HepG2 (cell line): ENCODE measurements around the gene TARP.

Experiments used
- ATAC-seq: fragments of 200-7000 bp; cut with Tn5 transposase; 3 replicates; pipeline ENCODE4 v1.9.1; 2020; ENCODE audit warnings: mild to moderate bottlenecking, moderate library complexity
- BruUV-seq: library from RNA; stranded (reverse); fragments of 400-500 nt; replicated peaks from 2 replicates; lab custom pipeline; 2021; lab: Mats Ljungman, UMichigan
- CTCF ChIA-PET: fragments of 300-600 bp; formaldehyde crosslinking; extraction: SDS; loops from one replicate; lab custom pipeline; 2021; ENCODE audit warnings: low total read pairs, inconsistent platforms, low intra/inter-chr PET ratio; lab: Yijun Ruan, JAX
- POLR2A ChIA-PET: fragments of 350-600 bp; sonication (Branson Sonifier 250); formaldehyde crosslinking; loops from one replicate; lab custom pipeline; 2020; ENCODE audit warnings: antibody characterized with exemption, inconsistent platforms; lab: Yijun Ruan, JAX
- DNase-seq: peaks from one replicate; pipeline ENCODE4 v3.0.0-alpha.2; 2015; ENCODE audit warnings: low spot score
- FAIRE-seq: peaks from 3 replicates; lab custom pipeline; 2011; peaks lifted over from hg19 to GRCh38; lab: Jason Lieb, UNC
- H2AFZ ChIP-seq: one replicate; pipeline ENCODE4 v1.6.1; 2011; ENCODE audit warnings: low read length, inconsistent platforms
- H3K27ac ChIP-seq: fragments of 300-600 bp; 3 replicates; pipeline ENCODE4 v1.8.0; 2011; ENCODE audit warnings: mixed run types, mild to moderate bottlenecking, mixed read lengths, low read length, inconsistent platforms; ENCODE audit not compliant: insufficient read depth; ENCODE audit errors: extremely low read length
- H3K27me3 ChIP-seq, 2 experiments: fragments of 200-600 bp in 1 of 2; 2 replicates in 1 of 2; 3 replicates in 1 of 2; pipeline versions ENCODE4 v1.6.0 to v1.8.0; 2011; ENCODE audit warnings: low read length in 2 of 2, mild to moderate bottlenecking in 2 of 2, moderate library complexity in 2 of 2, inconsistent platforms in 1 of 2; ENCODE audit not compliant: insufficient read depth in 2 of 2, control insufficient read depth in 1 of 2
- H3K36me3 ChIP-seq, 2 experiments: fragments of 200-600 bp in 1 of 2; replicated peaks in 1 of 2; 2 replicates in 1 of 2; 3 replicates in 1 of 2; pipeline versions ENCODE4 v1.5.1 to v1.8.0; 2011; ENCODE audit warnings: low read length in 2 of 2, inconsistent platforms in 1 of 2; ENCODE audit not compliant: insufficient read depth in 2 of 2, control insufficient read depth in 1 of 2
- H3K4me1 ChIP-seq: 2 replicates; pipeline ENCODE4 v1.5.1; 2012; ENCODE audit warnings: low read length, inconsistent platforms; ENCODE audit not compliant: insufficient read depth
- H3K4me2 ChIP-seq: 2 replicates; pipeline ENCODE4 v1.6.0; 2011; ENCODE audit warnings: low read depth, low read length, inconsistent platforms
- H3K4me3 ChIP-seq, 3 experiments: fragments of 200-600 bp in 1 of 3; sonication (generic), shearing (Covaris generic) in 1 of 3; replicated peaks in 1 of 3; 2 replicates each; pipeline ENCODE4 v1.5.1; 2011 to 2016; ENCODE audit warnings: low read length in 3 of 3, inconsistent platforms in 2 of 3, low read depth in 2 of 3, mild to moderate bottlenecking in 2 of 3, control low read depth in 1 of 3, mixed read lengths in 1 of 3; ENCODE audit not compliant: insufficient read depth in 1 of 3
- H3K79me2 ChIP-seq: one replicate; pipeline ENCODE4 v1.6.1; 2011; ENCODE audit warnings: low read length, inconsistent platforms; ENCODE audit not compliant: insufficient read depth
- H3K9ac ChIP-seq: 2 replicates; pipeline ENCODE4 v1.6.0; 2011; ENCODE audit warnings: mild to moderate bottlenecking, low read depth, low read length, inconsistent platforms; ENCODE audit not compliant: insufficient read depth
- H3K9me3 ChIP-seq: 2 replicates; pipeline ENCODE4 v1.5.1; 2012; ENCODE audit warnings: mild to moderate bottlenecking, low read length
- H4K20me1 ChIP-seq: 2 replicates; pipeline ENCODE4 v1.6.0; 2011; ENCODE audit warnings: inconsistent platforms, mild to moderate bottlenecking, low read length, moderate library complexity; ENCODE audit not compliant: insufficient read depth
- ARHGAP35 ChIP-seq: sonication (generic); formaldehyde crosslinking; IDR thresholded peaks from 2 replicates; pipeline ENCODE4 v1.9.0; 2022; ENCODE audit warnings: mild to moderate bottlenecking, inconsistent platforms, moderate library complexity, missing genetic modification reagents, borderline replicate concordance
- FOXO4 ChIP-seq: sonication (generic); formaldehyde crosslinking; conservative IDR thresholded peaks from 2 replicates; pipeline ENCODE4 v1.8.1; 2023; ENCODE audit warnings: missing genetic modification reagents
- HDAC6 ChIP-seq: fragments of 200-600 bp; sonication (generic); IDR thresholded peaks from 2 replicates; pipeline ENCODE4 v1.7.0; 2017; ENCODE audit warnings: mild to moderate bottlenecking, antibody characterized with exemption, low read length, low read depth
- POLR2A ChIP-seq, 2 experiments: IDR thresholded peaks; 2 replicates each; pipeline ENCODE4 v1.6.1; 2011; ENCODE audit warnings: low read depth in 2 of 2, low read length in 2 of 2, mild to moderate bottlenecking in 1 of 2, moderate library complexity in 1 of 2; ENCODE audit not compliant: insufficient read depth in 1 of 2
- ZNF225 ChIP-seq: sonication (generic); formaldehyde crosslinking; IDR thresholded peaks from 2 replicates; pipeline ENCODE4 v1.4.0; 2020; ENCODE audit warnings: mild to moderate bottlenecking, missing genetic modification reagents
- ZNF232 ChIP-seq: sonication (generic); formaldehyde crosslinking; IDR thresholded peaks from 2 replicates; pipeline ENCODE4 v1.4.0; 2020; ENCODE audit warnings: missing genetic modification reagents, borderline replicate concordance
- ZNF567 ChIP-seq: sonication (generic); formaldehyde crosslinking; IDR thresholded peaks from 2 replicates; pipeline ENCODE4 v1.8.1; 2023; ENCODE audit warnings: mild to moderate bottlenecking, missing genetic modification reagents, borderline replicate concordance
- ZNF713 ChIP-seq: sonication (generic); formaldehyde crosslinking; IDR thresholded peaks from 2 replicates; pipeline ENCODE4 v1.4.0; 2020; ENCODE audit warnings: mild to moderate bottlenecking, missing genetic modification reagents
- ZNF83 ChIP-seq: sonication (generic); formaldehyde crosslinking; IDR thresholded peaks from 2 replicates; pipeline ENCODE4 v1.4.0; 2020; ENCODE audit warnings: missing genetic modification reagents, mild to moderate bottlenecking, borderline replicate concordance
- WGBS: methylation state at CpG from one replicate; pipeline ENCODE4 v1.1.6; 2017; ENCODE audit warnings: low lambda C conversion rate; 5-methylcytosine and 5-hydroxymethylcytosine counted together
- in situ Hi-C: cut with HindIII; loops from 2 replicates; pipeline ENCODE4 v1.10.0; 2017; ENCODE audit warnings: low pct_unique_long_range_greater_than_20kb; ENCODE audit not compliant: extremely low pct_ligation_motif_present
- intact Hi-C: fragments of 100-400 bp; cut with micrococcal nuclease; formaldehyde crosslinking; loops from one replicate; pipeline ENCODE4 v1.10.0; 2022; ENCODE audit not compliant: unreplicated experiment
- TF ChIP-seq, protein P1 (sequence below): sonication (generic); formaldehyde crosslinking; IDR thresholded peaks from 2 replicates; pipeline ENCODE4 v1.4.0; 2020; ENCODE audit warnings: missing genetic modification reagents, mild to moderate bottlenecking, borderline replicate concordance
- TF ChIP-seq, protein P2 (sequence below): sonication (generic); formaldehyde crosslinking; IDR thresholded peaks from 2 replicates; pipeline ENCODE4 v1.5.0; 2020; ENCODE audit warnings: mild to moderate bottlenecking, missing genetic modification reagents, moderate library complexity

Gene TARP

GRCh38 chr7:38211940-38212339 is 61.5 kb downstream of the TARP start:
- Histone ChIP-seq H3K27me3 (no peaks in the 10 kb centered on the region), H3K4me3 (no peak overlapping the region), H3K4me2 (no peak overlapping the region), H3K79me2 (no peaks in the 10 kb centered on the region), H4K20me1 (no peaks in the 10 kb centered on the region), H2AFZ (no peak overlapping the region), H3K36me3 (peaks cover 9 to 18% of the 10 kb centered on the region in 2 experiments), H3K9me3 (no peaks in the 10 kb centered on the region), H3K27ac (no peak overlapping the region), H3K9ac (no peak overlapping the region), H3K4me1 (peaks cover 6% of the 10 kb centered on the region; the same call in 1 of the 2 replicates)
- CTCF ChIA-PET = no interaction called here
- POLR2A ChIA-PET = no interaction called here
- in situ Hi-C loops (no loop called here), intact Hi-C loops (no loop called here)
- ATAC-seq (no peak), DNase-seq (no peak), FAIRE-seq (no peak)
- TF ChIP-seq, protein P1, sequence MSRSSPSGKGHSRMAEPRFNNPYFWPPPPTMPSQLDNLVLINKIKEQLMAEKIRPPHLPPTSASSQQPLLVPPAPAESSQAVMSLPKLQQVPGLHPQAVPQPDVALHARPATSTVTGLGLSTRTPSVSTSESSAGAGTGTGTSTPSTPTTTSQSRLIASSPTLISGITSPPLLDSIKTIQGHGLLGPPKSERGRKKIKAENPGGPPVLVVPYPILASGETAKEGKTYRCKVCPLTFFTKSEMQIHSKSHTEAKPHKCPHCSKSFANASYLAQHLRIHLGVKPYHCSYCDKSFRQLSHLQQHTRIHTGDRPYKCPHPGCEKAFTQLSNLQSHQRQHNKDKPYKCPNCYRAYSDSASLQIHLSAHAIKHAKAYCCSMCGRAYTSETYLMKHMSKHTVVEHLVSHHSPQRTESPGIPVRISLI = no peak
- TF ChIP-seq ZNF567 (CRISPR knock-in tag) (no peak), FOXO4 (CRISPR knock-in tag) (no peak), ZNF225 (CRISPR knock-in tag) (no peak), POLR2A (IDR thresholded peaks at IDR 0.05; ENCODE audit: insufficient read depth in 1 of 2, low read depth in 2 of 2, low read length in 2 of 2) (no peak), ZNF83 (CRISPR knock-in tag) (no peak), ZNF713 (CRISPR knock-in tag) (no peak), HDAC6 (no peak), ZNF232 (CRISPR knock-in tag) (no peak), ARHGAP35 (no peak)
- TF ChIP-seq, protein P2, sequence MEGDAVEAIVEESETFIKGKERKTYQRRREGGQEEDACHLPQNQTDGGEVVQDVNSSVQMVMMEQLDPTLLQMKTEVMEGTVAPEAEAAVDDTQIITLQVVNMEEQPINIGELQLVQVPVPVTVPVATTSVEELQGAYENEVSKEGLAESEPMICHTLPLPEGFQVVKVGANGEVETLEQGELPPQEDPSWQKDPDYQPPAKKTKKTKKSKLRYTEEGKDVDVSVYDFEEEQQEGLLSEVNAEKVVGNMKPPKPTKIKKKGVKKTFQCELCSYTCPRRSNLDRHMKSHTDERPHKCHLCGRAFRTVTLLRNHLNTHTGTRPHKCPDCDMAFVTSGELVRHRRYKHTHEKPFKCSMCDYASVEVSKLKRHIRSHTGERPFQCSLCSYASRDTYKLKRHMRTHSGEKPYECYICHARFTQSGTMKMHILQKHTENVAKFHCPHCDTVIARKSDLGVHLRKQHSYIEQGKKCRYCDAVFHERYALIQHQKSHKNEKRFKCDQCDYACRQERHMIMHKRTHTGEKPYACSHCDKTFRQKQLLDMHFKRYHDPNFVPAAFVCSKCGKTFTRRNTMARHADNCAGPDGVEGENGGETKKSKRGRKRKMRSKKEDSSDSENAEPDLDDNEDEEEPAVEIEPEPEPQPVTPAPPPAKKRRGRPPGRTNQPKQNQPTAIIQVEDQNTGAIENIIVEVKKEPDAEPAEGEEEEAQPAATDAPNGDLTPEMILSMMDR = no peak
- WGBS = 93% methylated on average over 3 of the region's 3 CpGs
- no TSS peak for BruUV-seq
